GM19099 (cell line): ENCODE data around the gene ANKRD13C.

ENCODE experiments used
- POLR2A ChIP-seq: IDR thresholded peaks from 3 replicates; pipeline ENCODE4 v1.6.1; 2011; ENCODE audit warnings: low read depth; ENCODE audit not compliant: insufficient read length; ENCODE audit errors: extremely low read depth

The ANKRD13C gene

DNA sequence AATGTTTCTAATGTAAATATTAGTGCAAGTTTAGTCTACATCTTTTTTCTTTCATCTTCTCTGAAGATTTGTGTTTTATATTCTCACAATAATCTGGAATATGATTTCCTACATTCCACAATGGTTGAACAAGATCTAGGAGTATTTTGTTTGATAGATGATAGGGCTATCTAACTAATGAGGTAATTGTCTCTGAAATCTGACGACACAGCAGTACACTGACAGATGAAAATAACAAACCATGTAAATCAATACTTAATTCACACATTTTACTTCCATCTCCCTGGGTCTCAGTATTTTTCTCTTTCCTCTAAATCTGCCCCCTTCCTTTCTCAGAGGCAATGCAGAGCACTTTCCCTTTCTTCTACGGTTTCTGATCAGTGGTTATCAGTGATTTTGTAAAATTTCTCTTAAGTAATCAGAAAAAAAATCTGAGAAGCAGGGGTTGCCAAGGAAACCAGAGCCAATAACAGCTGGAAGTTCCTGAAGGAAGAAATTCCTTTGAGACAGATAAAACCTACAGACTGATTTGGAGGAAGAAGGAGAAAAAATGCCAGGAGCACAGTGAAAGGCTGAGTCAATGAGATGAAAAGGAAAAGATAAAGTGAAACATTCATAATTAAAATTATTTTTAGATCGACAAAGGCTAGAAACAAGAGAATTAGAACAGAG lies 7.3 kb upstream of the ANKRD13C start:
- no peak for TF ChIP-seq POLR2A

DNA sequence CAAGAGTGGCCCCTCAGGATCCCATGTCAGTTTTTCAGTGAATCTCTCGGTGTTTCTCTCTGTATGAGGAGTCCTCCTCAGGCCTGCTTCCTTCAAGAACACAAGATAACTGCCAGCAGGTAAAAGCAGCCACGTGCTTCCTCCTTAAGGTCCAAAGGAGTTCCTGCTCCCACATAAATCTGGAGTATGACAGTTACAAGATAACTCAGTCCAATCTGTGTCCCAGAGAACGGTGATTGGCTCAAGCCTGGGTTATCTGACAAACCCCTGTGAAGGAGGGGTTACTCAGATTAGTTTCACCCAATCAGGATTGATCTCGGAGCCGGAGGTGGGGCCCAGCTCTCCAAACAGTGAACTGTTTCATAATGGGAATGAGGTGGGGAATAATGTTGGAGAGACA lies 5.8 kb upstream of the ANKRD13C start:
- TF ChIP-seq POLR2A: no peak

DNA sequence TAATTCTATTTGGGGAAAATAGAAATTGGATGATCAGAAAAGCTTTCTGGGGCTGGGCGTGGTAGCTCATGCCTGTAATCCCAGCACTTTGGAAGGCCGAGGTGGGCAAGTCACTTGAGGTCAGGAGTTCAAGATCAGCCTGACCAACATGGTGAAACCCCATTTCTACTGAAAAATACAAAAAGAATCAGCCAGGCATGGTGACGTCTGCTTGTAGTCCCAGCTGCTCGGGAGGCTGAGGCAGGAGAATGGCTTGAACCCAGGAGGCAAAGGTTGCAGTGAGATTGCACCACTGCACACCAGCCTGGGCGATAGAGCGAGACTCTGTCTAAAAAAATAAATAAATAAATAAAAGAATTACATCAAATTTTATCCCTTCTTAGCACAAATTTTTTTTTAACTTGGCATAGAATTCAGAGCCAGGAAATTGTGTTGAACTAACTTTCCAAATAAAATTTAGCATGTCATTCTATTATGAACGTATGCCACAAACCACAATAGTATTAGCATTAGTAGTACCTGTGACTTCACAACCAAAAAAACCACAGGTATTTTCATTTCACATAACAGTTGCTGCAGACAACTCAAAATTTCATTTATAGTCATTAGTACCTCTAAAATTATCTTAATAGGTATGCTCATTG lies 4.5 kb upstream of the ANKRD13C start:
- no peak for TF ChIP-seq POLR2A

DNA sequence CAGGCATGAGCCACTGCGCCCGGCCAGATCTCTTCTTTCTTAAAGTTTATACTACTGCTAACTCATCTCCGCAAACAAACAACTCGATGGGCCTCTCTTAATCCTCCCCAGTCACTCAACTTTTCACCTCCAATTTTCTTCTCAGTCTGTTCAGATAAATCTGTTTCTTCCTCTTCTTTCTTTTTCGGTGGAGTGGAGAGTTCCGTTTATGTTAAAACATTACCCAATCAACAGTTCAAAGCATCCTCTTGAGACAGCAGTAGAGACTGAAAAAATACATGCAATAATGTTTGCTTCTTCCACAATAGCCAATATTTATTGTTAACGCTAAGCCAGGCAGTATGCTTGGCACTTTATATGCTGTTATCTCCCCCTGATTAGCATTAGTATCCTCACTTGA lies 1.4 kb upstream of the ANKRD13C start:
- TF ChIP-seq POLR2A: no peak

DNA sequence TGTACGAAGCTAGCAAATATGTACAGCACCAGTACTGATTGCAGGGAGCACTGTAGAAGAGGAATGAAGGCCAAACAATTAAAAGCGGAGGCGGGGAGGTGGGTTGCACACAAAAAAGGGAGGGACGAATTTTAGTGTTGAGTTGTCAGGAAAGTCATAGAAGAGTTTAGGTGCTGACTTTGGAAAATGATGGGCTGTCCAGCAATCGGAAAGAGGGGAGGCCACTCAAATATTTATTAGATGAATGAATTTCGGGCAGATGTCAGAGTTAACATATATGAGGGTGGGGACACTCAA lies 537 bp upstream of the ANKRD13C start:
- TF ChIP-seq POLR2A: no peak

DNA sequence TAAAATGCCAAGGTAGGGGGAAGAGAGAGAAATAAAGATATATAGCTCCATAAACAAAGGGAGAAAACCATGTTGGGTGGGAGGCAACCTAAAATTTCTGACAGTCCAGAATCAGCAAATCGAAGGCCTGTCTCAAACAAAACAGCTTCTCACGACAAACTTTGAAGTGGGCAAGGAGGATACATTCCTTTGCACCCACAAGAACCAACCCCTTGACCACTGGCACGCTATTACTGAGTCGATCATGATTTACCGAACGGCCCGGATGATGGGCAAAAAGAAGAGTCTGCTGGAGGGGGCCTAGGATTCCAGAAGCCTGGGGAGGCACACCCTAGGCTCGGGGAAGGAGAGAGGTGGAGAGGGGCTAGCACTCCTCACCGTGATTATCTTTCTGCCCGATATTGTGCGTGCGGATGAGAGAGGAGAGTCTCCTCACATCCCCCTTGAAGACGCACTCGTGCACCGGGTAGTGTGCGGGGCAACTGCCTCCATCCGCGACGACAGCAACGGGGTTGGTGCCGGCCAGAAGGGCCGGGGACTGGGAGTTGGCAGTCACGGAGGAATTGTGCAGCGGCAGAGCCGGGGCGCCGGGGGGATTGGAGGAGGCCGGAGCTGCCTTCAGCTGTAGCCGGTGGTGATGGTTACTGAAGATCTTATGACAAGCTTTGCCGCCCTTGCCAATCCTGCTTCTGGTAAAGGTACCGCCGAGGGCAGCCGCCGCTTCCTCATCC lies 756 bp downstream of the ANKRD13C start:
- no peak for TF ChIP-seq POLR2A

DNA sequence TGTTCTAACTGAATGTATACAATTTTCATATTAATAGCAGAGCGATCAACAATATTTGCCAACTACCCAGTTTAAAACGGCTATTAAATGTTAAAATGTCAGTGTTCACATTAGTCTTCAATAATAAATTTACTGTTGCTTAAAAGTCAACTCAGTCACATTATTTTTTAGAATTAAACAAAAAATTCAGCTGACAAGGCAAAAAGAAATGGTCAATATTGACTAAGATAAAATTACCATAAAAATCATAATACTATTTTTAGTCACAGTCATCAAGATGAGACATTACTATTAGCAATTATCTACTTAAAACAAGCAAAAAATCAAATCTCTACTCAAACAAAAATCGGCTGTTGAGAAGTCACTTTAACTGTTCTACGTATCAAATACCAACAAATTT lies 1.5 kb downstream of the ANKRD13C start:
- no peak for TF ChIP-seq POLR2A

DNA sequence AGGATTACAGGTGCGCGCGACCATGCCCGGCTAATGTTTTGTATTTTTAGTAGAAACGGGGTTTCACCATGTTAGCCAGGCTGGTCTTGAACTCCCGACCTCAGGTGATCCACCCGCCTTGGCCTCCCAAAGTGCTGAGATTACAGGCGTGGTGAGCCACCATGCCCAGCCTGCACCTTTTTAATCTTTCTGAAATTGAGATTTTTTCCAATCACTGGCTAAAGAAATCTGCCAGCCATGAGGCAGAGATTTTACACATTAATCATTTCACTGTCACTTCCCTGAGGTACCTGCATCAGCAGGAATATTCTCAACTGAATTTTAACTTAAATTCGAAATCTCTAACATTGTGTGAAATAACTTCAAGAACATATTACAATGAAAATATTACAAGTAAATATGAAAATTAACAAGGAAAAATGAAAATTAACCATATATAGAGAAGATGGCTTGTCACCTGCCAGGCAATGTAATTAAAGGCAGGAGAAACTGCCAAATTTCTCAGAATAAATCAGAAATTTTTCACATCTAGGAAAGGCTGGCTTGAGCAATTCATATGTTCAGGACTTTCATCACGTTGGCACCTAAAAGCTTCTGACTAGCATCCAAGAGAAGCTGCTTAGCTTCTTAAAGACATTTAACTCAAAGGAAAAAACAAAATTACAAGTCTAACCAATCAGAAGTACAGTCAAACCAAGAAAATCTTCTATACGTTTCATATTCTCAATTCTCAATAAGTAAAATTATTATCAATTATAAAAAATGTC lies 5.9 kb downstream of the ANKRD13C start:
- no peak for TF ChIP-seq POLR2A

DNA sequence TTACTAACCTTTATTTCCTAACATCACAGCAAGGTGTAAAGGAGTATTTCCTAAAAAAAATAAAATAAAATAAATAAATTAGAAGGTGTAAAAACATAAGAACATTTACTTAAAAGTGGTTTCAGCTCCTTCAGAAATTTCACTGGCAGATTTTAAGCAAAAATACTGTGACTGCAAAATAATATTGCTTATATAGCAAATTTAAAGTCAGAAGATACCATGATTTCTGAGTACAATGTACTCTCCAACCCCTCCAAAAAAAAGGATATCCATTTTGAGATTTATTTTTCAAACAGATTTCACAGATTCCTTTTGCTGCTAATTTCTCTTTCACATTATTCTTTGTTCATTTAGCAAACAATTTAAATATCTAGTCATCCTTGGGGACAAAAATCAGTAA lies 18.5 kb downstream of the ANKRD13C start:
- no peak for TF ChIP-seq POLR2A

DNA sequence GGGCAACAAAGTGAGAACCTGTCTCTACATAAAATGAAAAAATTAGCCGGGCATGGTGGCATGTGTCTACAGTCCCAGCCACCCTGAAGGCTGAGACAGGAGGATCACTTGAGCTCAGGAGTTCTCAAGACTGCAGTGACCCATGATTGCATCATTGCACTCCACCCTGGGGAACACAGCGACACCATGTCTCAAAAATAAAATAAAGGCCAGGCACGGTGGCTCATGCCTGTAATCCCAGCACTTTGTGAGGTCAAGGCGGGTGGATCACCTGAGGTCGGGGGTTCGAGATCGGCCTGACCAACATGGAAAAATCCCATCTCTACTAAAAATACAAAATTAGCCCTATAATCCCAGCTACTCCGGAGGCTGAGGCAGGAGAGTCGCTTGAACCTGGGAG lies 20.1 kb downstream of the ANKRD13C start:
- no peak for TF ChIP-seq POLR2A

DNA sequence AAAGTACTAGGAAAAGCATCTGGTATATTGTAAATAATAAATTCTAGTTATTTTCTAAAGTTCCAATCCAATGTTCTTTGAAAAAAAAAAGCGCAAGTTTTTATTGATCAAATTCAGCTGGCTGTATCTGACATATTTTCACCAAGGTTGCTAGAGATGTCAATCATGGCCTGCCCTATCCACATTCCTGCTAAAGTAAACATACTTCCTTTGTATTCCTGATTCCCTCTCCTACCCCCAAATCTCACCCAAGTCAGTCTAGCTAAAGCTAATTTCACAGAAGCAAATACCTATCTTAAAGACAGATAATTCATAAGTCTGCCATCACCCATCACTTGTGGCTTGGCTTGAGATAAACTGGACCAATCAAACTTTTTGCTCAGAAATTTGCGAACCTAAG lies 21.3 kb downstream of the ANKRD13C start:
- no peak for TF ChIP-seq POLR2A

DNA sequence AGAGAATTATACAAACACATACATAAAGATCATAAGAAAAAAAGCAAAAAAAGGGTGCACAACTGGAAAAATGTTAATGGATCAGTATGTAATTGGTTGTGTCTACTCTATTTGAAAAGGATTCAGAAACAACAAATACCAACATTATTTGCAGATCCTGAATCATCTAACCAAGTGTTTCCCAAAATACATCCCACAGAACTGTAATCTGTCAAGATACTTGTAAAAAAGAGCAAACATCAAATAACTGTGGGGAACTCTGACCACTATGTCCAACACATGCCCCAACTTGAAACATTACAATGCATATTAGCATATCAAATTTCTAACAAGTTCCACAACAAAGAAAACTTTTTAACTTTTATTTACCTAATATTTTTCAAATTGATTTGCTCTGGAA lies 22.6 kb downstream of the ANKRD13C start:
- no peak for TF ChIP-seq POLR2A

DNA sequence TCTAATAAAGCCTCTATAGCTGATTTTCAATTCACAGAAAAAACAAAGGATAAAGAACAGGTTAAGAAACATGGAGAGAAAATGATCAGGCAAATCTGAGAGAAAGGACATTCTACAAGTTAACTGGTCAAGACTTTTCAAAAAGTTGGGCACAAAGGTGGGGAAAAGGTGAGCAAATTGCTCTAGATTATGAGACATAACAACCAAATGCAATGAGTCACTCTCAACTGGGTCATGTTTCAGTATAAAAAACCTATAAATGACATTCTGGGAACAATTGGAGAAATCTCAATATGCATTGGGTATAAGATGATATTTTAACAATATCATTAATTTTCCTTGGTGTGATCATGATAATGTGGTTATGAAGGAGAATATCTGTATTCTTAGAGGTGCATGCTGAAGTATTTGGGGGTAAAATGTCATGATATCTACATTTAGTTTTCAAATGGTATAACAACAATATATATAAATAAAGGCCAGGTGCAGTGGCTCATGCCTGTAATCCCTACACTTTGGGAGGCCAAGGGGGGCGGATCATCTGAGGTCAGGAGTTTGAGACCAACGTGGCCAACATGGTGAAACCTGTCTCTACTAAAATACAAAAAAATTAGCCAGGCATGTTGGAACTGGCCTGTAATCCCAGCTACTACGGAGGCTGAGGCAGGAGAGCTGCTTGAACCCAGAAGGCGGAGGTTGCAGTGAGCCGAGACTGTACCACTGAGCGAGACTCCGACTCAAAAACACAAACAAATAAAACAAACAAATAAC lies 27.0 kb downstream of the ANKRD13C start:
- TF ChIP-seq POLR2A: no peak

DNA sequence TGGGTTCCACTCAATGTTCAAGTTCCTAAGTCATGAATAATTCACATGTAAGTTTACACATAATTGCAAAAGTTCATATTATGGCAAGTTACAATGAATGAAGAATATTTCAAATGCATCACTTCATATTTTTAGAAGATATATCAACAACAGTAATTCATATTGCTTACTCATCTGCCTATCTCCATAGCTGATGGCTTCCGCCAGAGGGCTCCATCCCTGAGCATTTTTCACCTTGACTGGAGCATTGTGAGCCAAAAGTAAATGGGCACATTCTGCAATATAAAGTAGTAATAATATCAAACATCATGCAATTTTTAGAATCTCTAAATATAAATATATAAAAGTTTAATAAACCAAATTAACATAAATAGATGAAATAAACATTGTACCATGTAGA lies 29.8 kb downstream of the ANKRD13C start:
- no peak for TF ChIP-seq POLR2A

DNA sequence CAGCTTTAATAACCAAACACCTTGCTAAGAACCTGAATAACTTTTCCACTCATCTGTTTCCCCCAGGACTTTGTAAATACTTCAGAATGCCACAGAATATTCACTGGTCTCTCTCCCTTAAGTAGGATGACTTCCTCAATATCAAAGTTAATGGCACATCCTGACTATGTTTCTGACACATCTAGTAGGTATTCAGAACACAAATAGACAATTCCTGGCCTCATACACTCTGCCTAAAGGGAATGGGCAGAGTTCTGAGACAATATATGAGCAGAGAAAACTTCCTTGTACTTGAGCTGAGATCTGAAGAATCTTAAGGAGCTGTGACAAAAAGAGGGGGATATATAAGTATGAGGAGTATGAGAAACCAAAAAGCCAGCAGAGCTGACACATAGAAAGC lies 34.8 kb downstream of the ANKRD13C start:
- no peak for TF ChIP-seq POLR2A

DNA sequence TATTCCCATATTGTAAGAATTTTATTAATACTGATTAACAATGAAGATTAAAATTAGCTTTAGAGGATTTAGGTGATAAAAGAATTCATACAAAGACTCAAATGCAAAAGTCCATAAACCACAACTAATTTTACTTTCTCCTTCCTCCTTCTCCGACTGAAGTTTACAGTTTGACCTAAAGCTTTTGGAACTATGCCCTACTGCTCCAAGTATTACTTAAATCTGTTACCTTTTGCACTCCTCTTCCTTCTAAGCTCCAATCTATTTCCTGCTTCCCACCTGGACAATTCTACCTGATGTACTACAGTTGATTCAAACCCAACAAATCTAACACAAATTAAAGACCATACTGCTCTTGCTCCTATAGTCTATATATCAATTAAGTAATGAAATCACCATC lies 36.3 kb downstream of the ANKRD13C start:
- TF ChIP-seq POLR2A: no peak

DNA sequence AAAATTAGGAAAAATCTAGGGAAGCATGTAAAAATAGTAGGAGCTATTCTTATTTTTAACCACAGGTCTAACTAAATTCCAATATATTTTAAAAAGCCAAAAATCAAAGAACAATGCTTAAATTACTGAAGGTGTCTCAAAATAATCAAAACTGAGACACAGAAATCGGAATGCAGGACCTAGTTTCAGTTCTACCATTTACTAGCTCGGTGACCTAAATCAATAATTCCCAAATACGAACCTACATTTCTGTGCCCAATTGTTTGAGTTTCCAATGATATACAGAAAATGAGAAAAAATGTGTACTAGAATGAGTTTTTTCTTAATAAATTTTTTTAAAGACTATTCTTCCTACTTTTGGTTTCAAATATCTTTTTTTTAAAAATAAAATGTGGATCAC lies 37.4 kb downstream of the ANKRD13C start:
- no peak for TF ChIP-seq POLR2A
